Activated naive CD4-positive, alpha-beta T cell treated with anti-CD3 and anti-CD28 coated beads, Interleukin-2, amount 50 U/mL, for 24 hours (primary cell): ENCODE results near the gene JAG2.

Source experiments
- H3K27ac Mint-ChIP-seq: one replicate; pipeline ENCODE4 v1.8.0; 2021; ENCODE audit warnings: mild to moderate bottlenecking, mixed read lengths
- H3K27me3 Mint-ChIP-seq: one replicate; pipeline ENCODE4 v1.8.0; 2021; ENCODE audit warnings: mixed read lengths
- H3K36me3 Mint-ChIP-seq: one replicate; pipeline ENCODE4 v1.8.0; 2021; ENCODE audit warnings: mixed read lengths
- H3K4me1 Mint-ChIP-seq: one replicate; pipeline ENCODE4 v1.8.0; 2021; ENCODE audit warnings: mixed read lengths
- H3K4me3 Mint-ChIP-seq: one replicate; pipeline ENCODE4 v1.8.0; 2021; ENCODE audit warnings: mild to moderate bottlenecking, mixed read lengths
- H3K9me3 Mint-ChIP-seq: one replicate; pipeline ENCODE4 v1.8.0; 2021; ENCODE audit warnings: mixed read lengths

The JAG2 gene

GRCh38 chr14:105153739-105154475, 14.7 kb downstream of the JAG2 start:
- no peaks in the 10 kb centered on the region for H3K27me3 Mint-ChIP-seq
- H3K27ac Mint-ChIP-seq = no peak overlapping the region
- H3K4me1 Mint-ChIP-seq = no peaks in the 10 kb centered on the region
- no peaks in the 10 kb centered on the region for H3K36me3 Mint-ChIP-seq
- no peak overlapping the region for H3K4me3 Mint-ChIP-seq
- H3K9me3 Mint-ChIP-seq = no peaks in the 10 kb centered on the region

GRCh38 chr14:105153331-105153731, 15.2 kb downstream of the JAG2 start:
- H3K36me3 Mint-ChIP-seq = no peaks in the 10 kb centered on the region
- no peak overlapping the region for H3K4me3 Mint-ChIP-seq
- H3K9me3 Mint-ChIP-seq = no peaks in the 10 kb centered on the region
- H3K27ac Mint-ChIP-seq = no peak overlapping the region
- H3K4me1 Mint-ChIP-seq = no peaks in the 10 kb centered on the region
- no peaks in the 10 kb centered on the region for H3K27me3 Mint-ChIP-seq

GRCh38 chr14:105152794-105153241, 15.8 kb downstream of the JAG2 start:
- H3K4me1 Mint-ChIP-seq = no peaks in the 10 kb centered on the region
- H3K27me3 Mint-ChIP-seq = no peaks in the 10 kb centered on the region
- no peak overlapping the region for H3K4me3 Mint-ChIP-seq

GRCh38 chr14:105151838-105152793, 16.5 kb downstream of the JAG2 start:
- Mint-ChIP-seq H3K27me3 (no peaks in the 10 kb centered on the region), H3K9me3 (no peaks in the 10 kb centered on the region), H3K36me3 (no peaks in the 10 kb centered on the region), H3K4me1 (no peaks in the 10 kb centered on the region), H3K4me3 (no peak overlapping the region), H3K27ac (no peak overlapping the region)

More at GRCh38 chr14:105152794-105153241, 15.8 kb downstream of the JAG2 start:
- no peaks in the 10 kb centered on the region for H3K36me3 Mint-ChIP-seq
- no peaks in the 10 kb centered on the region for H3K9me3 Mint-ChIP-seq
- H3K27ac Mint-ChIP-seq = no peak overlapping the region

- no peaks in the 10 kb centered on the region for H3K27me3 Mint-ChIP-seq
- H3K9me3 Mint-ChIP-seq = no peaks in the 10 kb centered on the region
- H3K36me3 Mint-ChIP-seq = no peaks in the 10 kb centered on the region
- no peaks in the 10 kb centered on the region for H3K4me1 Mint-ChIP-seq
- H3K27ac Mint-ChIP-seq = no peak overlapping the region
- no peak overlapping the region for H3K4me3 Mint-ChIP-seq
Measured at GRCh38 chr14:105151084-105151837, 17.3 kb downstream of the JAG2 start.

GRCh38 chr14:105150368-105151083, 18.1 kb downstream of the JAG2 start:
- no peaks in the 10 kb centered on the region for H3K27me3 Mint-ChIP-seq
- H3K4me1 Mint-ChIP-seq = no peaks in the 10 kb centered on the region
- H3K9me3 Mint-ChIP-seq = no peaks in the 10 kb centered on the region
- H3K36me3 Mint-ChIP-seq = no peaks in the 10 kb centered on the region
- no peak overlapping the region for H3K27ac Mint-ChIP-seq
- no peak overlapping the region for H3K4me3 Mint-ChIP-seq

- no peaks in the 10 kb centered on the region for H3K36me3 Mint-ChIP-seq
- H3K27me3 Mint-ChIP-seq = no peaks in the 10 kb centered on the region
- no peaks in the 10 kb centered on the region for H3K4me1 Mint-ChIP-seq
- no peaks in the 10 kb centered on the region for H3K9me3 Mint-ChIP-seq
- no peak overlapping the region for H3K27ac Mint-ChIP-seq
- no peak overlapping the region for H3K4me3 Mint-ChIP-seq
Measured at GRCh38 chr14:105150026-105150367, 18.6 kb downstream of the JAG2 start.

GRCh38 chr14:105149146-105149781, 19.3 kb downstream of the JAG2 start:
- Mint-ChIP-seq H3K27me3 (no peaks in the 10 kb centered on the region), H3K4me3 (no peak overlapping the region), H3K36me3 (no peaks in the 10 kb centered on the region), H3K4me1 (no peaks in the 10 kb centered on the region), H3K9me3 (no peaks in the 10 kb centered on the region), H3K27ac (no peak overlapping the region)

GRCh38 chr14:105148604-105149145, 19.9 kb downstream of the JAG2 start:
- H3K4me3 Mint-ChIP-seq = no peak overlapping the region
- H3K27me3 Mint-ChIP-seq = no peaks in the 10 kb centered on the region
- H3K4me1 Mint-ChIP-seq = no peaks in the 10 kb centered on the region
- no peaks in the 10 kb centered on the region for H3K9me3 Mint-ChIP-seq
- no peaks in the 10 kb centered on the region for H3K36me3 Mint-ChIP-seq
- no peak overlapping the region for H3K27ac Mint-ChIP-seq

GRCh38 chr14:105147671-105148603, 20.6 kb downstream of the JAG2 start:
- no peaks in the 10 kb centered on the region for H3K36me3 Mint-ChIP-seq
- no peak overlapping the region for H3K4me3 Mint-ChIP-seq
- H3K27me3 Mint-ChIP-seq = no peaks in the 10 kb centered on the region
- no peaks in the 10 kb centered on the region for H3K4me1 Mint-ChIP-seq
- no peak overlapping the region for H3K27ac Mint-ChIP-seq
- H3K9me3 Mint-ChIP-seq = no peaks in the 10 kb centered on the region

- Mint-ChIP-seq H3K9me3 (no peaks in the 10 kb centered on the region), H3K4me3 (no peak overlapping the region), H3K4me1 (no peaks in the 10 kb centered on the region), H3K27ac (no peak overlapping the region), H3K27me3 (no peaks in the 10 kb centered on the region), H3K36me3 (no peaks in the 10 kb centered on the region)
Measured at GRCh38 chr14:105146976-105147635, 21.5 kb downstream of the JAG2 start.

GRCh38 chr14:105146181-105146975, 22.2 kb downstream of the JAG2 start:
- Mint-ChIP-seq H3K4me1 (no peaks in the 10 kb centered on the region), H3K27me3 (no peaks in the 10 kb centered on the region), H3K9me3 (no peaks in the 10 kb centered on the region), H3K4me3 (no peak overlapping the region), H3K27ac (no peak overlapping the region), H3K36me3 (no peaks in the 10 kb centered on the region)
